Immature natural killer cell (primary cell): Measurements from ENCODE around the gene NUP42. TPM values are rescaled to one million over a fixed set of nuclear protein-coding genes. Genes with fewer than 3 reads are reported as not detected.
"Not testable (repeated sequence)": the region's sequence is repeated elsewhere in the genome, so short reads cannot be mapped to it uniquely, and the experiment has no call there.

Source experiments
- DNase-seq, 3 donors: peaks; one replicate each; pipeline ENCODE4 v3.0.0; 2022; ENCODE audit warnings: mixed read lengths in 1 of 3
- H3K27ac Mint-ChIP-seq, 6 donors: one replicate each; pipeline ENCODE4 v1.8.0; 2020; ENCODE audit warnings: mixed read lengths in 6 of 6, mild to moderate bottlenecking in 5 of 6, inconsistent platforms in 4 of 6, moderate library complexity in 3 of 6
- H3K27me3 Mint-ChIP-seq, 3 donors: one replicate each; pipeline ENCODE4 v1.8.0; 2020 to 2021; ENCODE audit warnings: low read depth in 3 of 3, mild to moderate bottlenecking in 3 of 3, mixed read lengths in 3 of 3, moderate library complexity in 3 of 3, inconsistent platforms in 1 of 3
- H3K36me3 Mint-ChIP-seq, 3 donors: one replicate each; pipeline ENCODE4 v1.8.0; 2020; ENCODE audit warnings: mixed read lengths in 3 of 3, inconsistent platforms in 2 of 3, mild to moderate bottlenecking in 2 of 3
- H3K4me1 Mint-ChIP-seq, 2 donors: one replicate each; pipeline ENCODE4 v1.8.0; 2020; ENCODE audit warnings: inconsistent platforms in 2 of 2, mild to moderate bottlenecking in 2 of 2, mixed read lengths in 2 of 2, moderate library complexity in 1 of 2
- H3K4me3 Mint-ChIP-seq, 5 donors: one replicate each; pipeline ENCODE4 v1.8.0; 2020; ENCODE audit warnings: mild to moderate bottlenecking in 5 of 5, mixed read lengths in 5 of 5, inconsistent platforms in 3 of 5, moderate library complexity in 3 of 5
- H3K9me3 Mint-ChIP-seq, 6 donors: one replicate each; pipeline ENCODE4 v1.8.0; 2020; ENCODE audit warnings: mild to moderate bottlenecking in 6 of 6, mixed read lengths in 6 of 6, inconsistent platforms in 4 of 6, moderate library complexity in 3 of 6
- polyA plus RNA-seq, 3 donors: library from polyadenylated mRNA; unstranded; fragments of 300-500 nt; fragmentation: Illumina TruSeq; gene quantifications; one replicate each; pipeline ENCODE4 v1.2.3, GENCODE V29; 2021

The NUP42 gene
- polyA plus RNA-seq, 3 donors from 2014 or later, result 48.7 to 64.0 (median 53.5) TPM

GRCh38 chr7:23184291-23184690 lies 2.4 kb downstream of the NUP42 start:
- Mint-ChIP-seq H3K36me3 (peaks cover 0 to 6% (median 0%) of the 10 kb centered on the region in 3 donors), H3K4me1 (peaks cover 37 to 69% of the 10 kb centered on the region in 2 donors), H3K27ac (peak overlapping the region in 1 of 6 donors; percentile 39), H3K27me3 (peaks cover 8 to 19% (median 16%) of the 10 kb centered on the region in 3 donors), H3K4me3 (peak overlapping the region in 4 of 5 donors; percentile 2 to 38 (median 29)), H3K9me3 (peaks cover 0 to 2% (median 0%) of the 10 kb centered on the region in 6 donors)
- DNase-seq, result no peak

- H3K4me3 Mint-ChIP-seq, result no peak overlapping the region
Observed at GRCh38 chr7:23184709-23185359, 3.0 kb downstream of the NUP42 start.

GRCh38 chr7:23185980-23186379 lies 4.1 kb downstream of the NUP42 start:
- peaks cover 8 to 16% (median 15%) of the 10 kb centered on the region in 3 donors for H3K27me3 Mint-ChIP-seq
- H3K4me1 Mint-ChIP-seq, result peaks cover 29 to 62% of the 10 kb centered on the region in 2 donors
- no peak overlapping the region for H3K27ac Mint-ChIP-seq
- H3K9me3 Mint-ChIP-seq, result peaks cover 0 to 2% (median 0%) of the 10 kb centered on the region in 6 donors
- peaks cover under 1 to 9% (median 2%) of the 10 kb centered on the region in 3 donors for H3K36me3 Mint-ChIP-seq
- no peak for DNase-seq
- H3K4me3 Mint-ChIP-seq, result no peak overlapping the region

More at GRCh38 chr7:23184709-23185359, 3.0 kb downstream of the NUP42 start:
- peaks cover 0 to 2% (median 0%) of the 10 kb centered on the region in 6 donors for H3K9me3 Mint-ChIP-seq
- peaks cover 0 to 6% (median 0%) of the 10 kb centered on the region in 3 donors for H3K36me3 Mint-ChIP-seq
- H3K27ac Mint-ChIP-seq, result peak overlapping the region in 2 of 6 donors; percentile 7 to 26
- H3K4me1 Mint-ChIP-seq, result peaks cover 37 to 69% of the 10 kb centered on the region in 2 donors
- DNase-seq, result no peak
- H3K27me3 Mint-ChIP-seq, result peaks cover 8 to 19% (median 16%) of the 10 kb centered on the region in 3 donors

- H3K36me3 Mint-ChIP-seq, result peaks cover 12 to 28% (median 12%) of the 10 kb centered on the region in 3 donors
- H3K4me3 Mint-ChIP-seq, result no peak overlapping the region
- no peaks in the 10 kb centered on the region for H3K9me3 Mint-ChIP-seq
- DNase-seq, result no peak
- no peak overlapping the region for H3K27ac Mint-ChIP-seq
- H3K4me1 Mint-ChIP-seq, result peaks cover 1 to 22% of the 10 kb centered on the region in 2 donors
- no peaks in the 10 kb centered on the region for H3K27me3 Mint-ChIP-seq
Observed at GRCh38 chr7:23191022-23191421, 9.2 kb downstream of the NUP42 start.

- not testable (repeated sequence) for H3K9me3 Mint-ChIP-seq, DNase-seq, H3K4me3 Mint-ChIP-seq, H3K27me3 Mint-ChIP-seq, H3K27ac Mint-ChIP-seq, H3K4me1 Mint-ChIP-seq
- peaks cover 17 to 33% (median 21%) of the 10 kb centered on the region in 3 donors for H3K36me3 Mint-ChIP-seq
Observed at GRCh38 chr7:23193650-23194227, 11.9 kb downstream of the NUP42 start.

- no peaks in the 10 kb centered on the region for H3K27me3 Mint-ChIP-seq
- no peaks in the 10 kb centered on the region for H3K9me3 Mint-ChIP-seq
- no peak for DNase-seq
- H3K4me1 Mint-ChIP-seq, result peaks cover 0 to 2% of the 10 kb centered on the region in 2 donors
- peaks cover 16 to 46% (median 26%) of the 10 kb centered on the region in 3 donors for H3K36me3 Mint-ChIP-seq
- no peak overlapping the region for H3K27ac Mint-ChIP-seq
- H3K4me3 Mint-ChIP-seq, result no peak overlapping the region
Observed at GRCh38 chr7:23196306-23196705, 14.5 kb downstream of the NUP42 start.

- not testable (repeated sequence) for H3K4me3 Mint-ChIP-seq, H3K27me3 Mint-ChIP-seq, H3K4me1 Mint-ChIP-seq, DNase-seq, H3K9me3 Mint-ChIP-seq
- Mint-ChIP-seq H3K27ac (peak overlapping the region in 2 of 6 donors; percentile 12 to 55), H3K36me3 (peaks cover 15 to 41% (median 27%) of the 10 kb centered on the region in 3 donors)
Observed at GRCh38 chr7:23197745-23198144, 15.9 kb downstream of the NUP42 start.

- no peak for DNase-seq
- peaks cover under 1 to 2% of the 10 kb centered on the region in 2 donors for H3K4me1 Mint-ChIP-seq
- H3K27ac Mint-ChIP-seq, result no peak overlapping the region
- peaks cover 26 to 54% (median 34%) of the 10 kb centered on the region in 3 donors for H3K36me3 Mint-ChIP-seq
- H3K9me3 Mint-ChIP-seq, result no peaks in the 10 kb centered on the region
- H3K4me3 Mint-ChIP-seq, result no peak overlapping the region
- peaks cover 0 to under 1% (median 0%) of the 10 kb centered on the region in 3 donors for H3K27me3 Mint-ChIP-seq
Observed at GRCh38 chr7:23200331-23200730, 18.5 kb downstream of the NUP42 start.

GRCh38 chr7:23204241-23204640 lies 22.4 kb downstream of the NUP42 start:
- no peaks in the 10 kb centered on the region for H3K9me3 Mint-ChIP-seq
- H3K27me3 Mint-ChIP-seq, result peaks cover 0 to 4% (median 3%) of the 10 kb centered on the region in 3 donors
- DNase-seq, result no peak
- H3K4me1 Mint-ChIP-seq, result peaks cover 10 to 17% of the 10 kb centered on the region in 2 donors
- H3K4me3 Mint-ChIP-seq, result no peak overlapping the region
- no peak overlapping the region for H3K27ac Mint-ChIP-seq
- peaks cover 24 to 49% (median 30%) of the 10 kb centered on the region in 3 donors for H3K36me3 Mint-ChIP-seq

- DNase-seq, result no peak
- H3K4me1 Mint-ChIP-seq, result peaks cover 10 to 17% of the 10 kb centered on the region in 2 donors
- H3K27me3 Mint-ChIP-seq, result peaks cover 0 to 4% (median 3%) of the 10 kb centered on the region in 3 donors
- peaks cover 22 to 38% (median 24%) of the 10 kb centered on the region in 3 donors for H3K36me3 Mint-ChIP-seq
- peak overlapping the region; percentile 23 to 76 (median 41) for H3K4me3 Mint-ChIP-seq
- H3K9me3 Mint-ChIP-seq, result no peaks in the 10 kb centered on the region
- peak overlapping the region in 4 of 6 donors; percentile 21 to 86 (median 53) for H3K27ac Mint-ChIP-seq
Observed at GRCh38 chr7:23205577-23205908, 23.7 kb downstream of the NUP42 start.

- Mint-ChIP-seq H3K36me3 (peaks cover 21 to 32% (median 23%) of the 10 kb centered on the region in 3 donors), H3K4me1 (peaks cover 10 to 17% of the 10 kb centered on the region in 2 donors), H3K27ac (peak overlapping the region in 5 of 6 donors; percentile 21 to 91 (median 47)), H3K4me3 (peak overlapping the region; percentile 23 to 76 (median 41)), H3K9me3 (no peaks in the 10 kb centered on the region), H3K27me3 (peaks cover 0 to 4% (median 3%) of the 10 kb centered on the region in 3 donors)
- peak in 2 of 3 donors; percentile 13 to 19 for DNase-seq
Observed at GRCh38 chr7:23205909-23206767, 24.3 kb downstream of the NUP42 start.

GRCh38 chr7:23207021-23207420 lies 25.2 kb downstream of the NUP42 start:
- Mint-ChIP-seq H3K27me3 (peaks cover 0 to 4% (median 3%) of the 10 kb centered on the region in 3 donors), H3K9me3 (no peaks in the 10 kb centered on the region), H3K4me3 (peak overlapping the region in 2 of 5 donors; percentile 41 to 76), H3K27ac (peak overlapping the region in 1 of 6 donors; percentile 91), H3K36me3 (peaks cover 15 to 30% (median 17%) of the 10 kb centered on the region in 3 donors), H3K4me1 (peaks cover 10 to 17% of the 10 kb centered on the region in 2 donors)
- no peak for DNase-seq

- peaks cover 0 to 4% (median 3%) of the 10 kb centered on the region in 3 donors for H3K27me3 Mint-ChIP-seq
Observed at GRCh38 chr7:23207884-23208283, 26.0 kb downstream of the NUP42 start.

More at GRCh38 chr7:23207884-23208283, 26.0 kb downstream of the NUP42 start:
- Mint-ChIP-seq H3K4me1 (peaks cover 10 to 17% of the 10 kb centered on the region in 2 donors), H3K27ac (no peak overlapping the region), H3K9me3 (no peaks in the 10 kb centered on the region), H3K36me3 (peaks cover 15 to 30% (median 17%) of the 10 kb centered on the region in 3 donors), H3K4me3 (no peak overlapping the region)
- no peak for DNase-seq
